ENCODE data around the gene SP140. TPM values are rescaled to one million over a fixed set of nuclear protein-coding genes. Genes with fewer than 3 reads are reported as not detected.

SP140 gene
- total and polyA plus RNA-seq, 2 experiments from 2014 or later: 0.40 to 0.53 TPM

DNA sequence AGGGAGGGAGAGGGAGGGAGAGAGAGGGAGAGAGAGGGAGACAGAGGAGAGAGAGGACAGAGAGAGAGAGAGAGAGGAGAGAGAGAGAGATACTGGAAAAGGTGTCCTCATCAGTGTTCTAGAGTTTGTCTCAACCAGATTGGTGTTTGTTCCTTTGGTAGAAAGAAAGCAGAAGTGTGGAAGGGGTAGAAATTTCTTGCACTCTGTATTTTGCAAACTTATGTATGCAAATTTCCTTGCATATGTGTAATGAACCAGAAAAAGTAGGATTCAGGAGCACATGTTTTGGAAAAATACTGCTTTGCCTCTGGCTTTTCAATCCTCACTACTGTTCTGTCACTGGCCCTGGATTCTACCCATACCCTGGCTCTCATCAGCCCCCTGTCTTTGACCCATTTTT, 1.1 kb upstream of the SP140 start:
- no peaks in the 10 kb centered on the region for H3K9me3 ChIP-seq (ENCODE audit: low read depth)
- H4K20me1 ChIP-seq (ENCODE audit: insufficient read depth, poor library complexity, severe bottlenecking): no peaks in the 10 kb centered on the region
- H3K4me2 ChIP-seq: no peak overlapping the region
- no peak overlapping the region for H2AFZ ChIP-seq
- H3K27me3 ChIP-seq: no peaks in the 10 kb centered on the region
- peaks cover 5% of the 10 kb centered on the region for H3K4me1 ChIP-seq (ENCODE audit: insufficient read depth)
- TF ChIP-seq, protein P1, sequence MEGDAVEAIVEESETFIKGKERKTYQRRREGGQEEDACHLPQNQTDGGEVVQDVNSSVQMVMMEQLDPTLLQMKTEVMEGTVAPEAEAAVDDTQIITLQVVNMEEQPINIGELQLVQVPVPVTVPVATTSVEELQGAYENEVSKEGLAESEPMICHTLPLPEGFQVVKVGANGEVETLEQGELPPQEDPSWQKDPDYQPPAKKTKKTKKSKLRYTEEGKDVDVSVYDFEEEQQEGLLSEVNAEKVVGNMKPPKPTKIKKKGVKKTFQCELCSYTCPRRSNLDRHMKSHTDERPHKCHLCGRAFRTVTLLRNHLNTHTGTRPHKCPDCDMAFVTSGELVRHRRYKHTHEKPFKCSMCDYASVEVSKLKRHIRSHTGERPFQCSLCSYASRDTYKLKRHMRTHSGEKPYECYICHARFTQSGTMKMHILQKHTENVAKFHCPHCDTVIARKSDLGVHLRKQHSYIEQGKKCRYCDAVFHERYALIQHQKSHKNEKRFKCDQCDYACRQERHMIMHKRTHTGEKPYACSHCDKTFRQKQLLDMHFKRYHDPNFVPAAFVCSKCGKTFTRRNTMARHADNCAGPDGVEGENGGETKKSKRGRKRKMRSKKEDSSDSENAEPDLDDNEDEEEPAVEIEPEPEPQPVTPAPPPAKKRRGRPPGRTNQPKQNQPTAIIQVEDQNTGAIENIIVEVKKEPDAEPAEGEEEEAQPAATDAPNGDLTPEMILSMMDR (IDR thresholded peaks at IDR 0.05; ENCODE audit: poor library complexity): no peak
- TF ChIP-seq EZH2phosphoT487 (IDR thresholded peaks at IDR 0.05; ENCODE audit: low read depth, severe bottlenecking, unreplicated experiment) (no peak), EZH2 (IDR thresholded peaks at IDR 0.05; ENCODE audit: borderline replicate concordance) (no peak)
- no peaks in the 10 kb centered on the region for H3K9me2 ChIP-seq (replicated peaks; ENCODE audit: insufficient read depth)
- no peaks in the 10 kb centered on the region for H3K36me3 ChIP-seq (replicated peaks; ENCODE audit: insufficient read depth, low read depth)
- H3K4me3 ChIP-seq: no peak overlapping the region
- no peak for DNase-seq (ENCODE audit: low spot score)
- H3K79me2 ChIP-seq: no peaks in the 10 kb centered on the region
- no peak overlapping the region for H3K27ac ChIP-seq

DNA sequence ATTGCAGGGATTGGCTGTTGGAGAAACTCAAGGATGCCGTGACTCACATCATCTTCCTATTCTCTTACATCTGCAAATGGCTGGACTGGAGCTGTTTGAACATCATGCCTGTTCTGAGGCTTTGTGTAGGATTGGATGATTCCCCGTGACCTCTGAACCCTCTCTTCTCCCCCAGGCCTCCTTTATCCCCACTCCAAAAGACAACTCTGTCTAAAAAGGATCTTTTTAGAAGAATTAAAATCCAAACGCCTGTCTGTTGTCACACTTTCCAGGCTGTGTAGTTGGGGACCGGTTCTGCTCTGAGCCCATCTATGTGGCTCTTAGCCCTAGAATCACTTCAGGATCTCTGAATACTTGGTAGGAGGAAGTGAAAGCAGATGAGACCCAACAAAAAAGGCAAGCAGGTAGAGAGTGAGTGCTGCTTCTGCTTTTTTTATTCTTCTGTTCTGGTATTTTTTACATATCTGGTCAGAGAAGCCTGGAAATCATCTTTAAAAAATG, 565 bp downstream of the SP140 start:
- H3K4me3 ChIP-seq: no peak overlapping the region

DNA sequence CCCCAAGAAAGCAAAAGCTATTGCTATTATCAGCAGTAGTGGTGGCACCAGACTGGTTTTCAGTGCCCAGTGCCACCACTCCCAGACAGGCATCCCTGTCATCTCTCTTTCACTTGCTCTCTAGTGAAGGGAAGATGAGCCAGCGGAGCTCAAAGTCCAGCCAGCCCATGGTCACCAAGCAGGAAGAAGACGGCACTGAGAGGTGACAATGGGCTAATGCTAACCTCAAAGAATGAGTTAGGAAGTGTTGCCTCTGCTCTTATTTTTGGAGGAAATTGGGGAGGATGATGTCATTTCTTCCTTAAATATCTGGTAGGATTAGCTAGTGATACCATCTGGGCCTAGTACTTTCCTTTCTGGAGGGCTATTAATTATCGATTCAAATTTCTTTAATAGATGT, 1.7 kb downstream of the SP140 start:
- no peak overlapping the region for H3K27ac ChIP-seq

More for the DNA sequence above, 565 bp downstream of the SP140 start:
- Histone ChIP-seq H3K4me2 (no peak overlapping the region), H3K27me3 (no peaks in the 10 kb centered on the region), H3K27ac (no peak overlapping the region), H4K20me1 (ENCODE audit: insufficient read depth, poor library complexity, severe bottlenecking) (no peaks in the 10 kb centered on the region), H3K4me1 (ENCODE audit: insufficient read depth) (no peaks in the 10 kb centered on the region), H3K9me2 (replicated peaks; ENCODE audit: insufficient read depth) (no peaks in the 10 kb centered on the region), H2AFZ (no peak overlapping the region), H3K36me3 (replicated peaks; ENCODE audit: insufficient read depth, low read depth) (no peaks in the 10 kb centered on the region), H3K79me2 (no peaks in the 10 kb centered on the region), H3K9me3 (ENCODE audit: low read depth) (no peaks in the 10 kb centered on the region)
- WGBS (ENCODE audit: low lambda C conversion rate, missing lambda C conversion rate): 95% methylated on average over 4 of the region's 4 CpGs
- TF ChIP-seq EZH2phosphoT487 (IDR thresholded peaks at IDR 0.05; ENCODE audit: low read depth, severe bottlenecking, unreplicated experiment) (no peak), EZH2 (IDR thresholded peaks at IDR 0.05; ENCODE audit: borderline replicate concordance) (no peak)
- TF ChIP-seq, protein P1 (IDR thresholded peaks at IDR 0.05; ENCODE audit: poor library complexity): no peak
- no peak for DNase-seq (ENCODE audit: low spot score)

More for the DNA sequence above, 1.7 kb downstream of the SP140 start:
- no peaks in the 10 kb centered on the region for H3K9me2 ChIP-seq (replicated peaks; ENCODE audit: insufficient read depth)
- H3K9me3 ChIP-seq (ENCODE audit: low read depth): no peaks in the 10 kb centered on the region
- H3K4me1 ChIP-seq (ENCODE audit: insufficient read depth): no peaks in the 10 kb centered on the region
- no peak overlapping the region for H3K4me2 ChIP-seq
- no peak for DNase-seq (ENCODE audit: low spot score)
- no peaks in the 10 kb centered on the region for H3K27me3 ChIP-seq
- no peaks in the 10 kb centered on the region for H3K79me2 ChIP-seq
- WGBS (ENCODE audit: low lambda C conversion rate, missing lambda C conversion rate): 95% methylated on average over 3 of the region's 3 CpGs
- no peaks in the 10 kb centered on the region for H3K36me3 ChIP-seq (replicated peaks; ENCODE audit: insufficient read depth, low read depth)
- H2AFZ ChIP-seq: no peak overlapping the region
- TF ChIP-seq, protein P1 (IDR thresholded peaks at IDR 0.05; ENCODE audit: poor library complexity): no peak
- no peak for TF ChIP-seq EZH2 (IDR thresholded peaks at IDR 0.05; ENCODE audit: borderline replicate concordance)
- TF ChIP-seq EZH2phosphoT487 (IDR thresholded peaks at IDR 0.05; ENCODE audit: low read depth, severe bottlenecking, unreplicated experiment): no peak
- H3K4me3 ChIP-seq: no peak overlapping the region
- no peaks in the 10 kb centered on the region for H4K20me1 ChIP-seq (ENCODE audit: insufficient read depth, poor library complexity, severe bottlenecking)

Data from hepatocyte (in vitro differentiated cells).